ENCODE measurements around the gene ACIN1.
"Not testable (repeated sequence)": the region's sequence is repeated elsewhere in the genome, so short reads cannot be mapped to it uniquely, and the experiment has no call there.

ACIN1 gene

GRCh38 chr14:23021889-23022442 is 73.0 kb downstream of the ACIN1 start:
- no peak overlapping the region for H3K27ac ChIP-seq
- TF ChIP-seq ZFX (IDR thresholded peaks at IDR 0.05) (no peak), CTCF (conservative IDR thresholded peaks at IDR 0.05) (no peak)

GRCh38 chr14:23021434-23021833 is 73.5 kb downstream of the ACIN1 start:
- H3K27ac ChIP-seq = no peak overlapping the region
- TF ChIP-seq CTCF (conservative IDR thresholded peaks at IDR 0.05) = no peak
- TF ChIP-seq ZFX (IDR thresholded peaks at IDR 0.05) = no peak

GRCh38 chr14:23020143-23021128 is 74.5 kb downstream of the ACIN1 start:
- TF ChIP-seq CTCF (conservative IDR thresholded peaks at IDR 0.05) = no peak
- no peak for TF ChIP-seq ZFX (IDR thresholded peaks at IDR 0.05)
- H3K27ac ChIP-seq = no peak overlapping the region

- TF ChIP-seq CTCF (conservative IDR thresholded peaks at IDR 0.05) (no peak), ZFX (IDR thresholded peaks at IDR 0.05) (no peak)
- H3K27ac ChIP-seq = no peak overlapping the region
Observed at GRCh38 chr14:23018107-23018506, 76.8 kb downstream of the ACIN1 start.

GRCh38 chr14:23017091-23017490 is 77.8 kb downstream of the ACIN1 start:
- no peak overlapping the region for H3K27ac ChIP-seq
- no peak for TF ChIP-seq ZFX (IDR thresholded peaks at IDR 0.05)
- no peak for TF ChIP-seq CTCF (conservative IDR thresholded peaks at IDR 0.05)

- H3K27ac ChIP-seq = no peak overlapping the region
- TF ChIP-seq ZFX (IDR thresholded peaks at IDR 0.05) (no peak), CTCF (conservative IDR thresholded peaks at IDR 0.05) (no peak)
Observed at GRCh38 chr14:23015618-23016017, 79.3 kb downstream of the ACIN1 start.

GRCh38 chr14:23013749-23014054 is 81.2 kb downstream of the ACIN1 start:
- not testable (repeated sequence) for H3K27ac ChIP-seq

All from C4-2B (cell line).